Measurements from ENCODE around the gene SNRPB2.

SNRPB2 gene

DNA sequence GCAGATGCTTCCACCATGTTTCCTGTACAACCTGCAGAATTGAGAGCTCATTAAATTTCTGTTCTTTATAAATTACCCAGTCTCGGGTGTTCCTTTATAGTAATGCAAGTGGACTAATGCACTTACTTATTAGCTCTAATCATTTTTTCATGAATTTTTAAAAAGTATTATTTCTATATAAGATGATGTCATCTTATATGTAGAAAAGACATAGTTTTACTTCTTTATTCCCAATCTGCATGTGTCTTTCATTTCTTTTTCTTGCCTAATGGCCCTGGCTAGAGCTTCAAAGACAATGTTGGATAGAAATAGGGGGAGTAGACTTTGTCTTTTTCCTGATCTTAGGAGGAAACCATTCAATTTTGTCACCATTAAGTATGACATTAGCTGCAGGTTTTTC lies 46.1 kb downstream of the SNRPB2 start:
- TF ChIP-seq CTCF (IDR thresholded peaks at IDR 0.05): no peak
- Histone ChIP-seq H3K4me1 (no peaks in the 10 kb centered on the region), H3K4me3 (no peak overlapping the region), H3K9me3 (peaks cover 0 to 10% (median 0%) of the 10 kb centered on the region in 3 donors), H3K36me3 (no peaks in the 10 kb centered on the region), H3K27me3 (no peaks in the 10 kb centered on the region), H3K27ac (no peak overlapping the region)
- intact Hi-C loops (cut with DNase I; ENCODE audit: low total_unique reads): no loop called here
- no peak for DNase-seq

DNA sequence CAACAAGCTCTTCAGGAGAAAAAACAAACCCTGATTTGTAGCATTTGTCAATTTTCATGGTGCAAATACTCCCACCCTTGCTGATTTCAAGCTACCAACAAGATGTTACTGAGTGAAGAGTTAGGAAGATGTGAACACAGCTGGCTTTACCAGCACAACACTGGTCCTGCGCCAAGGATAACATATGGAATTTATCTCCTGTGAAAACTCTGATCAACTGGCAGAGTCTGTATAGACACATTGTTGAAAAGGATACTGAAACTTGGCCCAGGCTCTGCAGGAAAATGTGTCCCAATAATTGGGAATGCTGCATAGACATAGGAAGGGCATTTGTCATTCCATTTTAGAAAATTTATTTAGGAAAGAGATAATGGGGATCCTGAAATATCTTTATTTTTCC lies 47.3 kb downstream of the SNRPB2 start:
- Histone ChIP-seq H3K4me3 (no peak overlapping the region), H3K9me3 (peaks cover 0 to 10% (median 3%) of the 10 kb centered on the region in 3 donors), H3K36me3 (no peaks in the 10 kb centered on the region), H3K27ac (no peak overlapping the region), H3K4me1 (no peaks in the 10 kb centered on the region), H3K27me3 (no peaks in the 10 kb centered on the region)
- intact Hi-C loops (cut with DNase I; ENCODE audit: low total_unique reads): no loop called here
- no peak for DNase-seq
- TF ChIP-seq CTCF (IDR thresholded peaks at IDR 0.05): no peak

GRCh38 chr20:16778159-16778558 lies 48.3 kb downstream of the SNRPB2 start:
- DNase-seq: no peak
- Histone ChIP-seq H3K27me3 (no peaks in the 10 kb centered on the region), H3K27ac (no peak overlapping the region), H3K4me1 (no peaks in the 10 kb centered on the region), H3K4me3 (no peak overlapping the region), H3K9me3 (peaks cover 0 to 8% (median 8%) of the 10 kb centered on the region in 3 donors), H3K36me3 (no peaks in the 10 kb centered on the region)
- no peak for TF ChIP-seq CTCF (IDR thresholded peaks at IDR 0.05)
- intact Hi-C loops (cut with DNase I; ENCODE audit: low total_unique reads): no loop called here

DNA sequence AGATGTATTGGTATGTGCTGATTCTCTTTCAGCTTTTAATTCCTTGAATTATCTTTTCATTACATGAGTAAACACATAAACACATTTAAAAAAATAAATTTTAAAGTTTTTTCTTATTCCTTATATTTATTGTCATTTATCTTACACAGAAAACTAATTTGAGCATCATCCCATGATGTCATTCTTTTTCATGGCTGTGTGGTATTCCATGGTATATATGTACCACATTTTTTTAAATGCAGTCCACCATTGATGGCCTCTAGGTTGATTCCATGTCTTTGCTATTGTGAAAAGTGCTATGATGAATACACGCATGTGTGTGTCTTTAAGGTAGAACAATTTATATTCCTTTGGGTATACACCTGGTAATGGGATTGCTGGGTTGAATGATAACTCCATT lies 51.7 kb downstream of the SNRPB2 start:
- no peaks in the 10 kb centered on the region for H3K4me1 ChIP-seq
- no peak overlapping the region for H3K4me3 ChIP-seq
- intact Hi-C loops (cut with DNase I; ENCODE audit: low total_unique reads): no loop called here
- DNase-seq: no peak
- no peak overlapping the region for H3K27ac ChIP-seq
- H3K9me3 ChIP-seq: peaks cover 0 to 8% (median 0%) of the 10 kb centered on the region in 3 donors
- H3K36me3 ChIP-seq: no peaks in the 10 kb centered on the region
- no peaks in the 10 kb centered on the region for H3K27me3 ChIP-seq
- TF ChIP-seq CTCF (IDR thresholded peaks at IDR 0.05): no peak

DNA sequence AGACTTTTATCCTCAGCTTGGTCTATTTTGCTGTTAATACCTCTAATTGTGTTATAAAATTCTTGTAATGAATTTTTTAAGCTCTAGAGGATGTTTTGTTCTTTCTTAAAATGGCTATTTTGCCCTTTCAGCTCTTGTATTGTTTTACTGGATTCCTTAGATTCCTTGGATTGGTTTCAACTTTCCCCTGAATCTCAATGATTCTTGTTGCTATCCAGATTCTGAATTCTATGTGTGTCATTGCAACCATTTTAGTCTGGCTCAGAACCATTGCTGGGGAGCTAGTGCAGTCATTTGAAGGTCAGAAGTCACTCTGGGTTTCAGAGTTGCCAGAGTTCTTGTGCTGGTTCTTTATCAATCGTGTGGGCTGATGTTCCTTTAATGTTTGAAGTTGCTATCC lies 55.4 kb downstream of the SNRPB2 start:
- Histone ChIP-seq H3K27me3 (no peaks in the 10 kb centered on the region), H3K4me1 (no peaks in the 10 kb centered on the region), H3K27ac (no peak overlapping the region), H3K9me3 (peaks cover 0 to 8% (median 0%) of the 10 kb centered on the region in 3 donors), H3K36me3 (no peaks in the 10 kb centered on the region), H3K4me3 (no peak overlapping the region)
- no peak for TF ChIP-seq CTCF (IDR thresholded peaks at IDR 0.05)
- intact Hi-C loops (cut with DNase I; ENCODE audit: low total_unique reads): no loop called here
- no peak for DNase-seq
